HG02571 (cell line): ENCODE results near the gene TMPRSS7.

Source experiments
- ATAC-seq: cut with Tn5 transposase; IDR thresholded peaks from one replicate; pipeline ENCODE4 v1.9.1; 2021; ENCODE audit warnings: mild to moderate bottlenecking, moderate library complexity; ENCODE audit not compliant: unreplicated experiment

Gene TMPRSS7

GRCh38 chr3:112092496-112093179 lies 58.1 kb downstream of the TMPRSS7 start:
- ATAC-seq = no peak

DNA sequence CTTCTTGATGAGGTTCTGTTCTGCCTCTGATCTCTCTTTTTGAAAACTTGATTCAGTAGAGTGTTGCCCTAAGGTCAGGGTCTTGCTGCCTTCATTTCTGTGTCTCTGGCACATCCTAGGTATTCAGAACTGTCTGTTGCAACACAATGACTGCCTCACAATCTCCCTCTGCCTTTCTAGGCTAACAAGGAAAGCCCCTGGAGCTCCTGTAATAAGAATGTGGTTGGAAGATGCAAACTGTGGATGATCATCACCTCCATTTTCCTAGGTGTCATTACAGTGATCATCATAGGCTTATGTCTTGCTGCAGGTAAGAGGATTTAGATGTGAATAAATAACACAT lies 58.6 kb downstream of the TMPRSS7 start:
- ATAC-seq = no peak

GRCh38 chr3:112095731-112096130 lies 61.2 kb downstream of the TMPRSS7 start:
- no peak for ATAC-seq

- no peak for ATAC-seq
Measured at GRCh38 chr3:112096176-112096575, 61.6 kb downstream of the TMPRSS7 start.

DNA sequence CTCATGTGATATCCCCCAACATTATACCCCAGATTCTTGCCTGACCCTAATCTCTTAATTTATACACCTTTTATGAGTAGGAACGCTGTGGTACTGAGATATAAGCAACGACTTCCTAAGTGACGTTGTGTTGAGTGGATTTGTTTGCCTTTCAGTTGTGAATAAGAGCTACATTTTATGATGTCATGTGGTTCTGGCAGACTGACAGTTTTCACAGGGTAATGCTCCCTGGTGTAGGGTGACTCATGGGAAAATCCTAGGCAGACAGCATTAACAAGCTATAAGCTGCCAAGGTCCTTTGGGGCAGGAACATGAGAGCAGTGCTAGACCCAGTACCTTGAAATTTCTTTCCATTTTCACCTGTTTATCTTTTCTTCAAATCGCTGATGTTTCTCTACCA lies 62.8 kb downstream of the TMPRSS7 start:
- ATAC-seq = no peak

DNA sequence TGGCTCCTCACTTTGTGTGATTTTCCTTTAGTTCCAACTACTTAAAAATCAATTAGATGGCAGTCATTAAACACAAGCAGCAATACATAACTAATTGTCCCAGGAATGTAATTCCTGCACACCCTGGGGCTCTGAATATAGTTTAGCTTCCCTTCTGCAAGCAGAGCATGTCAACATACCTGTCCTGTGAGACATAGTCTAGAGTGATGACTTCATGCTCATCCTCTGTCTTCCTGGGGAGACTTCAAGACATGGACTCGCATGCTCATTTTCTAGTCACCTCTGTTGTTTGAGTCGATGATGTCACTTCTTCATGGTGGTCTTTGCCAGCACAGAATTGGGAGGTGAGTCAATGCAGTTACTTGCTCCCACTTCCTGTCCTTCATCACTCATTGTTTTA lies 67.4 kb downstream of the TMPRSS7 start:
- no peak for ATAC-seq

DNA sequence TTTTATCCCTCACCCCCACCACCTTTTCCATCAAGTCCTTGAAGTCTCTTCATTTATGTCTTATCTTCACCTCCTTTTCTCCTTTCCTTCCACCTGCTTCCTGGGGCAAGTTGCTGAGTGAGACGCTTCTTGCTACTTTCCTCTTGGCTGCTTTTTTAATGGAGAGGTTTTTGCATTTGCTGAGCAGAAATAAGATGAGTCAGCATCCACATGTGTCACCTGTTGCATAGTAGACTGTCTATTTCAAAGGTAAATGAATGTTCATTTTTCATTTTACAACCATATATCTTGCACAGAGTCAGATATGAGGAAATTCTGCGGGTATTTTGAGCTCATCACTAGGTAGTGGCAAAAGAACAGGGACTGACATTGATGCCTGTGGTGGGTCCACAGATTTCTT lies 70.2 kb downstream of the TMPRSS7 start:
- ATAC-seq = no peak

DNA sequence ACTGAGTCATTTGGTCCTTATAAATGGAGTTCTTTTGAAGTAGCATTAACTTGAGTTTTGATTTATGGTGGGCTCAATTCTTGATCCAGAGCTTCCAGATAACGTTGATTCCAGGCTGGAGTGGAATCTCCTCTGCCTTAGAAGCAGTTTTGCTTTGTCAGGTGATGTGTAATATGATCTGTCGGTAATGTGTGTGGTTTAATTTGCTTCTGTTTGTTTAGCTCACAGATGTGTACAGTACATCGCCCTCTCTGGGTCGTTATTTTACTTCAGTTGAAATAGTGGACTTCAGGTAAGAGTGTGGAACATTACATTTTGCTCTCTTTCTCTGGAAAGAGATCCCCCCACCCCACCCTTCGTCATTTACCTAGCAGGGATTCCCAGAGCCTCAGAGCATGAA lies 74.8 kb downstream of the TMPRSS7 start:
- no peak for ATAC-seq

DNA sequence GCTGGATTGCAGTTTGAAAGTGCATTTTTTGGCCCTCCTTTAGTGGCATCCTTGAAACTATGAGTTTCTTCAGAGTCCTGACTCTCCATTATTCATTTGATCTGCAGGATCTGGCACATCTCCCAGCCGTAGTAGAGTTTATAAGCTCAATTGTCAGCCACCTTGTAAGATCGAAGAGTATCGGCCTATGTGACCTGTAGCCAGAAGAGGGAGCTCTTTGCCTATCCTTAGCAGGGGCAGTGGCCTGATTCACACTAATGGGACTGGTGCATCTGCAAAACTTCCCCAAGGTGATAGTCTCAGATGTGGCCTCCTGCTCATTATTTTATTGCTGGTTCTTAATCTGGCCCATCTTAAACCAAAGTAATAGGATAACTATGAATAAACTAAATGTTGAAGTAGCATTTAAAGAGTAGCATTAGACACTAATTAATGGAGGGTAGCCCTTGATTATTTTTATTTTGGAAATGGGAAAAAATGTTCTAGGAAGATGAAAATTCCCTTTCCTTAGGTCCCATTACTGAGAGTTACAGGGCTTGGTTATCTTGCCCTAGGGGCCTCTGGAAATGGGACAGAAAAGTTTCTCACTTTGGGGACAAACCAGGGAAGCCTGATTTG lies 77.4 kb downstream of the TMPRSS7 start:
- peak; percentile 49 for ATAC-seq

DNA sequence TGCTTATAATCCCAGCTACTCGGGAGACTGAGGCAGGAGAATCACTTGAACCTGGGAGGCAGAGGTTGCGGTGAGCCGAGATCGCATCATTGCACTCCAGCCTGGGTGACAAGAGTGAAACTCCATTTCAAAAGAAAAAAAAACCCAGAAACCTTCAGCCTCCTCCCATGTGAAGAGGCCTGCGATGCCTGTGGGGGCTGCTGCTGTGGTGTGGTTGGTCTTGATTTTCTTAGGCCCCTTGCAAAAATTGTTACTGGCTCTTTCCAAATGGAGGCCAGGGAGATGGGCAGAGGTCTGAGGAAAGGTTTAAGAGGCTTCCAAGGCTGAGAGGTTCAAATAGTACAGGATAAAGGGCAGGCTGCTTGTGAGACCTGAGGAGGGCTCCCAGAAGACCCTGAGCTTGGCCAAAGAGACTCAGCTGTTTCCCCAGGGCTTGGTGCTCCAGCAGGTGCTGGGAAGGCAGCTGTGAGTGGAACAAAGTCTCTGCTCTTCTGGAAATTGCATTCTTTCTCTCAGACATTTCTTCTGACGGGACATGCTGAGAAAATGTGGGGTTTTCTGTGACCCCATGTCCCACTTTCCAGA lies 80.1 kb downstream of the TMPRSS7 start:
- ATAC-seq = peak; percentile 0

DNA sequence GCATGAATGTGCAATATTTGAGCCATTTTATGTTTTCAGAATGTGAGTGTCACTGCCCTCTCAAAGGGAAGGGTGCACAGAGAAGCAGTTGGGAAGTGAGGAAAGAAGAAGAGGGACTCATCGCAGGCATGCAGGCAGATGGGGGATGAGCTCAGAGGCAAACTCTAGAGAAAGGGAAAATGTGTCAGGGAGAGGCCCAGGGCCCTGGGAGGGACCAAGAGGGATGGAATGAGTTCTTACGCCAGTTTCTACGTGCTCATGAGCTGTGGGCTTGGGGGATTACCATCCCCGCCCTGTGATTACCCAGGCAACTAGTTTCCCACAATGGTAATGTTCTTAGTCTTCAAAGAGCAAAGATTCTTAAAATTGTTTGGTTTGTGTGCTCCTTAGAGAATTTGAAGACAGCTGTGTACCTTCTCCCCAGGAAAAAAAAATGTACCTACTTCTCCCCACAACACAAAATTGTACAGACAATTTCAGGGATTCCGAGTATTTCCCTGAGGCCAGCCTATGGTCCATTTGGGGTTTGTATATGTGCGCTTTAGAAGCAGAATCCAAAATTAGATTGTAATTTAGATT lies 80.7 kb downstream of the TMPRSS7 start:
- ATAC-seq = peak; percentile 36

DNA sequence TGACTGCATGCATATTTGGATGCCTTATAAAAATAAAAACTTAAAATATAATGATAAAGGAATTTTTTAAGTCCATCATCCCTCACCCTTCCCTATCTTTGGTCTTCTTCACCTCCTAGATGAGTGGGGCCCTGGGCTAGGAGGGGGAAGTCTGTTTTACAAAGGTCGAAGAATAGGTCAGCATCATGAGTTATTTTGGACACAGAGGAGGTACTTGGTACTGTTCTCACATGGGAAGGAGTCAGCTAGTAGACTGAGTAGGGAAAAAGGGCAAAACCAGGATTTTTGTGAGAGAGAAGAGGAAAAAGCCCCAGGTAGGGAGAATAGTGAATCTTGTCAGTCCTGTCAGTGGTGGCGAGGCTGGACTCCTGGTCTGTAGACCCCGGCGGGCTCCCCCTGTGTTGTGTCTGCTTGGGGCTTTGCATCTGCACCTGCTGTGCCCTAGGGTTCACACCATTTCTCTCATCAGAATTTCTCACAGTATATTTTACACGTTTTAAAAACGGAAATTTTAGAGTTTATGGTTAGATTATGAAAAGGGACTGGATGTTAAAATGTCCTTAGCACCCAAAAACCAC lies 81.4 kb downstream of the TMPRSS7 start:
- no peak for ATAC-seq

GRCh38 chr3:112116748-112117186 lies 82.2 kb downstream of the TMPRSS7 start:
- no peak for ATAC-seq

DNA sequence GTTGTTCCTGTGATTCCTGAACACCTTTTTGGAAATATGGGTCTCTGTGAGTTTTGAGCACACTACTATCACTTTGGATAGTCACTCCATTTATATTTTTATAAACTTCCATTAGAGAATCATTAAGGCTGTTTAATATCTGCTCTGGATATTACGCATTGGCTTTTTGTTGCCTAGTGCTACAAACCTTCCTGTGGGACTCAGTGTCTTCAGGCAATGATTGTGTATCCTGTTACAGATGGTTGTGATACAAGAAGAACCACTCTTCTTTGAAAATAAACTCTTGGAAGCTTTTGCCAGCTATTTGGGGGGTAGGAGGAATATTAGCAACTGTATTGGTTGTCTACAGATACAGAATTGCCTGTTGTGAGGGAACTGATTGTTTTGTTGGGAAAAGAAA lies 82.9 kb downstream of the TMPRSS7 start:
- no peak for ATAC-seq

DNA sequence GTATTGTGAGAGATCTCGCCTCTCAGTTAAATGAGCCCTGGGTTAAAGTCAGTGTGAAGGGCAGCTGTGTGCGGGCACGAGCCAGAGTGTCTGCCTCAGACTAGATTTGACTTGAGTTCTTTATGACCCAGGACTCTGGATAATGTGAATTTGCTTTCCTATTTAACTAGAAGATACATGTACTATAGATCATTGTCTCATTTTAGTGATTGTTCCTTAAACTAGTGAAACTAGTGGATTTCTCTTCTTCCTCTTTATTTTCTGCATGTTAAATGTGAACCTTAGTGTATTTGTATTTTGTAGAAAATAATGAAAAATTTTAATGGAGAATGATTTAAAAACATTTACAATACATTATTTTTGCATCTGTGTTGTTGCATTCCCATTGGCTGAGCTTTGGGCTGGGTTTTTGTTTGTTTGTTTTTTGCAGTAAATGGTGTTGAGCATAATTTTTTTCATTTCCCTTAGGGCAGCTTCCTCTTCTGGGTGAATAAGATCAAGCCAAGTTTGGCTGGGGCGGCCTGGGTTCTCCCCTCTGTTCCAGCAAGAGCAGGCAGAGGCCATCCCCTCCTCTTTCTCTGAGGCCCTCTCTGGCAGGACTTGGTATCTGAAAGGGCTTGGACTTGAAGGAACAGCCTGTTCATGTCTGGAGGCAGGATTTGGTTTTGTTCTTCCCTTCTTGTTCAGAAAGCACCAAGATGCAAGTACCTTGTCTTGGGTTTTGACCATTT lies 83.5 kb downstream of the TMPRSS7 start:
- ATAC-seq = no peak

- ATAC-seq = no peak
Measured at GRCh38 chr3:112119962-112120836, 85.7 kb downstream of the TMPRSS7 start.

GRCh38 chr3:112121577-112122547 lies 87.3 kb downstream of the TMPRSS7 start:
- ATAC-seq = no peak

DNA sequence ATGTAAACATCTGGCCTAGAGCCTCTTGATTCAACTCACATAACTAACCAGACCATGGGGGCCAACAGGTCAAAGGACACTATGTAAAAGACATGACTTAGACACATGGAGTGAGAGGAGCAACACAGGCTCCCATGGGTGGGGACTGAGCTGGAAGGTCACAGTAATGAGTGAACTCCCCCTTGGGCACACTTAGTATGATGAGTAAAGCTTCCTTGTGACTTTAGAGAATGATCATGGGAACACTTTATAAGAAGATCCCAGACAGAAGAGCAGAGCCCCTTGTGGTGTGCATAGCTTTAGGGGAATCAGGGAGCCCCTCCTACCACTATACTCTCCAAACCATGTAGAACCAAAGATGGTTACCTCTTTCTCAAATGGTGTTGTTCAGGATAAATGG lies 88.3 kb downstream of the TMPRSS7 start:
- ATAC-seq = no peak

- no peak for ATAC-seq
Measured at GRCh38 chr3:112123548-112123947, 89.0 kb downstream of the TMPRSS7 start.
